ENCODE measurements around the gene ZNF620. TPM values are rescaled to one million over a fixed set of nuclear protein-coding genes. Genes with fewer than 3 reads are reported as not detected.

ZNF620 gene
- 1.4 to 1.8 TPM (median 1.5 TPM) in 5 replicates for total RNA-seq (2022; extraction: Qiagen RNA extraction)

GRCh38 chr3:40505599-40506462 lies at the start of gene ZNF620:
ZNF620 (plus strand) TSS chr3:40506039; CDS start chr3:40506353, 314 bp downstream.

GRCh38 chr3:40456940-40457823 lies 48.7 kb upstream of the ZNF620 start, which contains the start of gene RPL14:
RPL14 (plus strand) TSS chr3:40457339; CDS start chr3:40457472, 133 bp downstream.

GRCh38 chr3:40476478-40477470 lies 29.1 kb upstream of the ZNF620 start, which contains the start of gene ZNF619:
ZNF619 (plus strand) TSS chr3:40477122; CDS start chr3:40477980, 858 bp downstream.

GRCh38 chr3:40524568-40525285 lies 18.9 kb downstream of the ZNF620 start, which contains the start of gene ZNF621:
ZNF621 (plus strand) TSS chr3:40524960; CDS start chr3:40525841, 881 bp downstream.

Other genes starting within 250 kb of the ZNF620 start
- gene EIF1B, start 196.3 kb upstream of the ZNF620 start, total RNA-seq (2022; extraction: Qiagen RNA extraction) = 54.7 to 64.3 TPM (median 58.9 TPM) in 5 replicates
- 0.05 TPM in 1 of 5 replicates, not detected in the others for gene ENTPD3, start 118.9 kb upstream of the ZNF620 start, total RNA-seq (2022; extraction: Qiagen RNA extraction)
- 728 to 785 TPM (median 737 TPM) in 5 replicates for gene RPL14, start 48.7 kb upstream of the ZNF620 start, total RNA-seq (2022; extraction: Qiagen RNA extraction)
- 1.5 to 1.9 TPM (median 1.7 TPM) in 5 replicates for gene ZNF619, start 28.9 kb upstream of the ZNF620 start, total RNA-seq (2022; extraction: Qiagen RNA extraction)
- 6.0 to 7.8 TPM (median 7.1 TPM) in 5 replicates for gene ZNF621, start 18.9 kb downstream of the ZNF620 start, total RNA-seq (2022; extraction: Qiagen RNA extraction)